ENCODE measurements around the gene PPIF.

GRCh38 chr10:79349766-79350406, 2.6 kb downstream of the PPIF start:
- no peak for TF ChIP-seq POLR2AphosphoS5 (IDR thresholded peaks at IDR 0.05; ENCODE audit: low read depth, low read length)
- TF ChIP-seq REST (IDR thresholded peaks at IDR 0.05; ENCODE audit: insufficient read depth in 1 of 2, low read depth in 2 of 2, low read length in 2 of 2): no peak
- no peak for TF ChIP-seq TAF1 (IDR thresholded peaks at IDR 0.05; ENCODE audit: borderline replicate concordance, insufficient read depth, low read length)
- TF ChIP-seq SIN3A (IDR thresholded peaks at IDR 0.05; ENCODE audit: borderline replicate concordance, insufficient read depth, low read length): no peak
